Measurements from ENCODE around the gene ARHGAP10.

DNA sequence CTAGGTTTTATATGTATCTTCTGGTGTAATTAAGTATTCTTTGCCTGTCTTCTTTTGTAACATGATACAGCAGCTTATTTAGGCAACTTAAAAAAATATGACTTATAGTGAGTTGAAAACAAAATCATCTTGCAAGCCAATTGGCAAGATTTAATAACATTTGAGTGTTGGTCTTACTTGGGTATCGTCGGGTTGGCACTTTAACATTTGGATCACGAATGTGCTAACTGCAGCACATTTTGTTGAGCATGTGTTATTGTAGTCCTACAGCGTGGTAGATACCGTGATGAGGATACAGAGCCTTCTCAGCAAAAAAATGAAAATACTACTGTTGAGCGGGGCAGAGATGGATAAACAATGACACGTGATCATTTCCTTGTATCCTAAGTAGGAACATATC, 295.3 kb downstream of the ARHGAP10 start:
- TF ChIP-seq, protein P1, sequence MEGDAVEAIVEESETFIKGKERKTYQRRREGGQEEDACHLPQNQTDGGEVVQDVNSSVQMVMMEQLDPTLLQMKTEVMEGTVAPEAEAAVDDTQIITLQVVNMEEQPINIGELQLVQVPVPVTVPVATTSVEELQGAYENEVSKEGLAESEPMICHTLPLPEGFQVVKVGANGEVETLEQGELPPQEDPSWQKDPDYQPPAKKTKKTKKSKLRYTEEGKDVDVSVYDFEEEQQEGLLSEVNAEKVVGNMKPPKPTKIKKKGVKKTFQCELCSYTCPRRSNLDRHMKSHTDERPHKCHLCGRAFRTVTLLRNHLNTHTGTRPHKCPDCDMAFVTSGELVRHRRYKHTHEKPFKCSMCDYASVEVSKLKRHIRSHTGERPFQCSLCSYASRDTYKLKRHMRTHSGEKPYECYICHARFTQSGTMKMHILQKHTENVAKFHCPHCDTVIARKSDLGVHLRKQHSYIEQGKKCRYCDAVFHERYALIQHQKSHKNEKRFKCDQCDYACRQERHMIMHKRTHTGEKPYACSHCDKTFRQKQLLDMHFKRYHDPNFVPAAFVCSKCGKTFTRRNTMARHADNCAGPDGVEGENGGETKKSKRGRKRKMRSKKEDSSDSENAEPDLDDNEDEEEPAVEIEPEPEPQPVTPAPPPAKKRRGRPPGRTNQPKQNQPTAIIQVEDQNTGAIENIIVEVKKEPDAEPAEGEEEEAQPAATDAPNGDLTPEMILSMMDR (IDR thresholded peaks at IDR 0.05): no peak
- no peak for TF ChIP-seq EP300 (IDR thresholded peaks at IDR 0.05)
- no peak for TF ChIP-seq POLR2A (IDR thresholded peaks at IDR 0.05)
- TF ChIP-seq POLR2AphosphoS5 (IDR thresholded peaks at IDR 0.05): no peak

Data from gastroesophageal sphincter (tissue), 3 donors.